NCI-H128 (cell line): Measurements from ENCODE around the gene SIGLEC11.
A peak's percentile ranks its signal among the peaks of the same experiment; 100 is the strongest.
"Not testable (repeated sequence)": the region's sequence is repeated elsewhere in the genome, so short reads cannot be mapped to it uniquely, and the experiment has no call there.

Experiments used
- DNase-seq: peaks from one replicate; lab custom pipeline; 2025; ENCODE audit not compliant: unreplicated experiment; lab: John Stamatoyannopoulos, UW

The SIGLEC11 gene

GRCh38 chr19:49952906-49953305 lies 8.1 kb downstream of the SIGLEC11 start:
- no peak for DNase-seq

GRCh38 chr19:49952479-49952836 lies 8.5 kb downstream of the SIGLEC11 start:
- DNase-seq = no peak

- no peak for DNase-seq
Observed at GRCh38 chr19:49951806-49952478, 9.0 kb downstream of the SIGLEC11 start.

GRCh38 chr19:49950956-49951526 lies 9.9 kb downstream of the SIGLEC11 start:
- no peak for DNase-seq

GRCh38 chr19:49950590-49950948 lies 10.4 kb downstream of the SIGLEC11 start:
- no peak for DNase-seq

GRCh38 chr19:49949742-49950589 lies 11.0 kb downstream of the SIGLEC11 start:
- DNase-seq = no peak

- no peak for DNase-seq
Observed at GRCh38 chr19:49946415-49946814, 14.6 kb downstream of the SIGLEC11 start.

- DNase-seq = not testable (repeated sequence)
Observed at GRCh38 chr19:49944567-49944966, 16.4 kb downstream of the SIGLEC11 start.

GRCh38 chr19:49940482-49940791 lies 20.5 kb downstream of the SIGLEC11 start:
- no peak for DNase-seq

- no peak for DNase-seq
Observed at GRCh38 chr19:49939721-49940481, 21.1 kb downstream of the SIGLEC11 start.

- DNase-seq = no peak
Observed at GRCh38 chr19:49938662-49939061, 22.3 kb downstream of the SIGLEC11 start.

- peak; percentile 74 for DNase-seq
Observed at GRCh38 chr19:49937750-49938381, 23.1 kb downstream of the SIGLEC11 start.

- DNase-seq = no peak
Observed at GRCh38 chr19:49936549-49936948, 24.4 kb downstream of the SIGLEC11 start.

- no peak for DNase-seq
Observed at GRCh38 chr19:49933643-49934042, 27.3 kb downstream of the SIGLEC11 start.

- DNase-seq = no peak
Observed at GRCh38 chr19:49932731-49933131, 28.2 kb downstream of the SIGLEC11 start.

GRCh38 chr19:49932041-49932451 lies 28.9 kb downstream of the SIGLEC11 start:
- no peak for DNase-seq

GRCh38 chr19:49931293-49932040 lies 29.5 kb downstream of the SIGLEC11 start:
- no peak for DNase-seq

- DNase-seq = no peak
Observed at GRCh38 chr19:49930483-49931011, 30.4 kb downstream of the SIGLEC11 start.

- DNase-seq = peak; percentile 81
Observed at GRCh38 chr19:49929611-49930482, 31.1 kb downstream of the SIGLEC11 start.
